Loucy (cell line): ENCODE measurements around the gene SNRPA1.

Source experiments
- H2AFZ ChIP-seq: fragments of 200-600 bp; sonication (generic); 2 replicates; pipeline ENCODE4 v1.6.0; 2016; ENCODE audit warnings: antibody characterized with exemption, mild to moderate bottlenecking, low read length, moderate library complexity
- H3F3A ChIP-seq: fragments of 200-600 bp; 2 replicates; pipeline ENCODE4 v1.6.0; 2016; ENCODE audit warnings: antibody characterized with exemption, low read depth, mild to moderate bottlenecking
- H3K27me3 ChIP-seq: fragments of 200-600 bp; sonication (generic); 2 replicates; pipeline ENCODE4 v1.6.1; 2014; ENCODE audit warnings: low read length, mild to moderate bottlenecking; ENCODE audit not compliant: insufficient read depth, poor library complexity, severe bottlenecking
- H3K36me3 ChIP-seq: fragments of 200-600 bp; sonication (generic); 2 replicates; pipeline ENCODE4 v1.6.1; 2016; ENCODE audit warnings: low read length; ENCODE audit not compliant: insufficient read depth
- H3K4me1 ChIP-seq: fragments of 200-600 bp; sonication (generic); 2 replicates; pipeline ENCODE4 v1.5.1; 2014; ENCODE audit warnings: low read length, mild to moderate bottlenecking; ENCODE audit not compliant: insufficient read depth, poor library complexity, severe bottlenecking
- H3K4me2 ChIP-seq: fragments of 200-600 bp; sonication (generic); 2 replicates; pipeline ENCODE4 v1.6.0; 2014; ENCODE audit warnings: antibody characterized with exemption, low read length, low read depth, mild to moderate bottlenecking; ENCODE audit not compliant: poor library complexity, severe bottlenecking
- H3K4me3 ChIP-seq: fragments of 200-600 bp; sonication (generic); 2 replicates; pipeline ENCODE4 v1.5.1; 2014; ENCODE audit warnings: low read length, mild to moderate bottlenecking, mixed read lengths; ENCODE audit not compliant: poor library complexity, severe bottlenecking
- H3K79me2 ChIP-seq: fragments of 200-600 bp; sonication (generic); 2 replicates; pipeline ENCODE4 v1.6.1; 2014; ENCODE audit warnings: low read length; ENCODE audit not compliant: insufficient read depth
- H3K9ac ChIP-seq: fragments of 200-600 bp; sonication (generic); 2 replicates; pipeline ENCODE4 v1.6.0; 2014; ENCODE audit warnings: mild to moderate bottlenecking, low read depth, low read length, moderate library complexity; ENCODE audit not compliant: poor library complexity, severe bottlenecking
- H3K9me2 ChIP-seq: fragments of 200-600 bp; sonication (generic); replicated peaks from 2 replicates; pipeline ENCODE4 v1.6.1; 2016; ENCODE audit warnings: low read depth, low read length, mixed read lengths
- H3K9me3 ChIP-seq: fragments of 200-600 bp; sonication (generic); 2 replicates; pipeline ENCODE4 v1.6.1; 2014; ENCODE audit warnings: mild to moderate bottlenecking, antibody characterized with exemption, low read length, low read depth; ENCODE audit not compliant: insufficient read depth
- H4K20me1 ChIP-seq: fragments of 200-600 bp; sonication (generic); 2 replicates; pipeline ENCODE4 v1.6.0; 2014; ENCODE audit warnings: antibody characterized with exemption, low read length, mild to moderate bottlenecking; ENCODE audit not compliant: insufficient read depth, poor library complexity, severe bottlenecking
- CTCF ChIP-seq: fragments of 200-600 bp; sonication (generic); conservative IDR thresholded peaks from 2 replicates; pipeline ENCODE4 v1.5.1; 2014; ENCODE audit warnings: mild to moderate bottlenecking, antibody characterized with exemption, low read length
- EZH2phosphoT487 ChIP-seq: fragments of 200-600 bp; IDR thresholded peaks from 2 replicates; pipeline ENCODE4 v1.6.1; 2018; ENCODE audit warnings: antibody characterized with exemption, mild to moderate bottlenecking, moderate library complexity, borderline replicate concordance

SNRPA1 gene

DNA sequence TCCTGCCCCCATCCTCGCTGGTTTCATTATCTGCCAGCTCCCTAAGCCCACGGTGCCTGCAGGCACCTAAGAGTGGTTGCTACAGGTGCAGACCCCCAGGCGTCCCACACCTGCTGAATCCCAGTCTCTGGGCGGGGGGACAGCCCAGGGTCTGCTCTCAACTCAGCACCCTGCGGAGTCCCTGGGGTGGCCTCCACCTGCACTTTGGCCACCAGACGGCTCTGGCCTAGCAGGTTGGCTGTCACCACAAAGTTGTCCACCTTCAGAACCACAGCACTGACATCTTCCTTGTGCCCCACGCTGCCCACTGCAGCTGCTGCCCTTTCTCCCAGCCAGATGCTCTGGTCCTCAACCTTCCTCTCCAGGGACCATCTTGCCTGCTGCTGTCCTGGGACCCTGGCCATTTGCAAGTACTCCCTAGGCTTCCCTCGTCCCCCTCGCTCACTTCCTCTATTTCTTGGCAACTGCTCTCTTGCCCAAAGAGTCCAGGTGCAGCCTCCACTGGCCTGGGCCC is 34.9 kb upstream of the SNRPA1 start:
- no peak overlapping the region for H2AFZ ChIP-seq
- no peaks in the 10 kb centered on the region for H3K36me3 ChIP-seq
- no peaks in the 10 kb centered on the region for H3K9me2 ChIP-seq

DNA sequence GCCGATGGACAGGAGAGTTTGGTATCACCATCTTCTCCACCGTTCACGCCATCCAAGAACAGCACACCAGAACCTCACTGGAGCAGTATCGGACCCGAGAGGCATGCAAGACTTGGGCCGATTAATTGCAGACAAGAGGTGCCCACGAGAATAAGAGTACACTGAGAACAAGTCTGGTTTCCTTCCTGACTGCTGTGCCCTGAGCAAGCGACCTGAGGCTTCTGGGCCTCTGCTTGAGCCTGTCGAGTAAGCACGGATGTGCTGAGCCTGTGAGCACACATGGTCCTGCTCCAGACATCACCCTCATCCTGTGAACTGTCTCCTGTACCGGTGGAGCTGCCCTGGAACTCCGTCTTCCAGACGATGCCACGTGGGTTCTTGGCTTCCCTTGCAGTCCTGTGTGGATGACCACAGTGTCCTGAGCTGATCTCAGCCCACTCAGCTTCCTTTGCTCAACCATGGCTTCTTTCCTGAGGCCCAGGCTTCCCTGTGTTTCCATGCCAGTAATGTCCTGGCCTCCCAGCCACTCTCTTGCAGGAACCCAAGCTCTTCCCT is 34.3 kb upstream of the SNRPA1 start:
- TF ChIP-seq EZH2phosphoT487, result no peak
- TF ChIP-seq CTCF, result no peak
- Histone ChIP-seq H3K4me3 (no peak overlapping the region), H3K4me2 (no peak overlapping the region), H2AFZ (no peak overlapping the region), H3K36me3 (no peaks in the 10 kb centered on the region), H3K9me3 (peaks cover 9% of the 10 kb centered on the region; the same call in 1 of the 2 replicates), H3K27me3 (peaks cover 91% of the 10 kb centered on the region), H4K20me1 (no peaks in the 10 kb centered on the region), H3F3A (peaks cover 5% of the 10 kb centered on the region), H3K79me2 (no peaks in the 10 kb centered on the region), H3K9ac (no peak overlapping the region), H3K4me1 (no peaks in the 10 kb centered on the region), H3K9me2 (no peaks in the 10 kb centered on the region)

More for the DNA sequence above, 34.9 kb upstream of the SNRPA1 start:
- TF ChIP-seq EZH2phosphoT487 (no peak), CTCF (no peak)
- Histone ChIP-seq H3K79me2 (no peaks in the 10 kb centered on the region), H3K4me3 (no peak overlapping the region), H4K20me1 (no peaks in the 10 kb centered on the region), H3K27me3 (peaks cover 86% of the 10 kb centered on the region), H3K9me3 (peaks cover 15% of the 10 kb centered on the region; the same call in 1 of the 2 replicates), H3F3A (peaks cover 11% of the 10 kb centered on the region), H3K4me2 (no peak overlapping the region), H3K9ac (no peak overlapping the region), H3K4me1 (no peaks in the 10 kb centered on the region)

DNA sequence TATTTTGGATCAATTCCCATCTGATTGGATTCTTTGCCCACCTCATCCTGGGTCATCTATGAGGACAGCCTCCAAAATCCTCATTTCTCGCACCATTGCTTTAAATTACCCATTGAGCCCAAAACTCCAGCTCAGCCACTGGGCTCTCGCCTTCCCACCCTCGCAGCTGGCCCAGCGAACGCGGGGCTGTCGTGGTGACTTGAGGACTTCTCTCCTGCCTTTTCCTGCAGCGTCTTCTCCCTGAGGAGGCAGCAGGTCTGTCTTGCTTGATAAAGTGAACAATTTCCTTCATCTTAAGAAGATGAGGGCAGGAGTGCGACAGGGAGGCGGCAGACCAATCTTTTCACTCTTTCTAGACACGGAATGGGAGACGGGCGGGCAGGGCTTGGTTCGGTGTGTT is 33.0 kb upstream of the SNRPA1 start:
- Histone ChIP-seq H3K4me2 (no peak overlapping the region), H3K79me2 (no peaks in the 10 kb centered on the region), H3K4me3 (no peak overlapping the region), H3K27me3 (peaks cover 95% of the 10 kb centered on the region), H3K36me3 (no peaks in the 10 kb centered on the region), H3K9me3 (peaks cover 5% of the 10 kb centered on the region; the same call in 1 of the 2 replicates), H2AFZ (no peak overlapping the region), H4K20me1 (no peaks in the 10 kb centered on the region), H3K4me1 (no peaks in the 10 kb centered on the region), H3K9ac (no peak overlapping the region), H3K9me2 (no peaks in the 10 kb centered on the region), H3F3A (no peaks in the 10 kb centered on the region)
- no peak for TF ChIP-seq CTCF
- no peak for TF ChIP-seq EZH2phosphoT487
